HG03135 (cell line): ENCODE data around the gene MYL6.

ENCODE experiments used
- ATAC-seq: cut with Tn5 transposase; IDR thresholded peaks from one replicate; pipeline ENCODE4 v1.9.1; 2021; ENCODE audit warnings: mild to moderate bottlenecking, moderate library complexity; ENCODE audit not compliant: unreplicated experiment

The MYL6 gene

GRCh38 chr12:56129206-56129941, 28.8 kb upstream of the MYL6 start:
- no peak for ATAC-seq

GRCh38 chr12:56129942-56130495, 28.1 kb upstream of the MYL6 start:
- ATAC-seq, result no peak

- ATAC-seq, result no peak
Measured at GRCh38 chr12:56130876-56131275, 27.3 kb upstream of the MYL6 start.

GRCh38 chr12:56134897-56135296, 23.3 kb upstream of the MYL6 start:
- no peak for ATAC-seq

GRCh38 chr12:56137853-56138571, 20.1 kb upstream of the MYL6 start:
- no peak for ATAC-seq

GRCh38 chr12:56141946-56142784, 16.0 kb upstream of the MYL6 start:
- ATAC-seq, result no peak

- no peak for ATAC-seq
Measured at GRCh38 chr12:56143217-56143616, 14.9 kb upstream of the MYL6 start.

- ATAC-seq, result no peak
Measured at GRCh38 chr12:56143870-56144269, 14.3 kb upstream of the MYL6 start.

- no peak for ATAC-seq
Measured at GRCh38 chr12:56145217-56145616, 12.9 kb upstream of the MYL6 start.

GRCh38 chr12:56146492-56147460, 11.4 kb upstream of the MYL6 start:
- ATAC-seq, result no peak

GRCh38 chr12:56150563-56150962, 7.6 kb upstream of the MYL6 start:
- ATAC-seq, result no peak

GRCh38 chr12:56151672-56152131, 6.5 kb upstream of the MYL6 start:
- ATAC-seq, result peak; percentile 44

- peak; percentile 78 for ATAC-seq
Measured at GRCh38 chr12:56152132-56152755, 5.9 kb upstream of the MYL6 start, which contains the start of gene MYL6B. MYL6B (plus strand) TSS chr12:56152587; CDS start chr12:56153919, 1,332 bp downstream.

- ATAC-seq, result no peak
Measured at GRCh38 chr12:56152756-56153677, 5.1 kb upstream of the MYL6 start.

- no peak for ATAC-seq
Measured at GRCh38 chr12:56153678-56154065, 4.5 kb upstream of the MYL6 start.

- no peak for ATAC-seq
Measured at GRCh38 chr12:56154246-56154771, 3.9 kb upstream of the MYL6 start.

GRCh38 chr12:56154818-56155217, 3.3 kb upstream of the MYL6 start:
- no peak for ATAC-seq

GRCh38 chr12:56155256-56155845, 2.8 kb upstream of the MYL6 start:
- ATAC-seq, result no peak
